HG03097 (cell line): ENCODE measurements around the gene MGMT.

Experiments used
- ATAC-seq: cut with Tn5 transposase; IDR thresholded peaks from one replicate; pipeline ENCODE4 v1.9.1; 2021; ENCODE audit not compliant: unreplicated experiment, low FRiP score

Gene MGMT

GRCh38 chr10:129704225-129704624 lies 237.2 kb downstream of the MGMT start:
- ATAC-seq, result no peak

GRCh38 chr10:129704786-129705525 lies 237.9 kb downstream of the MGMT start:
- no peak for ATAC-seq

GRCh38 chr10:129705676-129706075 lies 238.6 kb downstream of the MGMT start:
- no peak for ATAC-seq

- no peak for ATAC-seq
Observed at GRCh38 chr10:129706081-129706480, 239.0 kb downstream of the MGMT start.

GRCh38 chr10:129706523-129706922 lies 239.5 kb downstream of the MGMT start:
- ATAC-seq, result no peak

- ATAC-seq, result no peak
Observed at GRCh38 chr10:129707406-129708388, 240.7 kb downstream of the MGMT start.

- ATAC-seq, result no peak
Observed at GRCh38 chr10:129709101-129709500, 242.1 kb downstream of the MGMT start.

GRCh38 chr10:129709627-129710509 lies 242.8 kb downstream of the MGMT start:
- no peak for ATAC-seq

GRCh38 chr10:129710510-129710847 lies 243.4 kb downstream of the MGMT start:
- ATAC-seq, result no peak

GRCh38 chr10:129711291-129711690 lies 244.2 kb downstream of the MGMT start:
- ATAC-seq, result no peak

GRCh38 chr10:129712000-129712399 lies 245.0 kb downstream of the MGMT start:
- no peak for ATAC-seq

- no peak for ATAC-seq
Observed at GRCh38 chr10:129713659-129714265, 246.7 kb downstream of the MGMT start.

- no peak for ATAC-seq
Observed at GRCh38 chr10:129715805-129716204, 248.8 kb downstream of the MGMT start.

GRCh38 chr10:129716211-129716681 lies 249.2 kb downstream of the MGMT start:
- ATAC-seq, result no peak

- no peak for ATAC-seq
Observed at GRCh38 chr10:129716881-129717280, 249.8 kb downstream of the MGMT start.

- ATAC-seq, result no peak
Observed at GRCh38 chr10:129717816-129718547, 250.9 kb downstream of the MGMT start.

GRCh38 chr10:129718548-129719414 lies 251.7 kb downstream of the MGMT start:
- no peak for ATAC-seq

- no peak for ATAC-seq
Observed at GRCh38 chr10:129719415-129719739, 252.3 kb downstream of the MGMT start.
